ENCODE measurements around the gene MPRIP. TPM values are rescaled to one million over a fixed set of nuclear protein-coding genes. Genes with fewer than 3 reads are reported as not detected.

Gene MPRIP
- polyA plus RNA-seq, 1 donor (not counting 4 experiments of a cell fraction or from before 2014, with no cell fraction given), result 113 TPM

- H3K27ac ChIP-seq (ENCODE audit: control insufficient read depth, insufficient read depth, low read length), result no peak overlapping the region
- TF ChIP-seq EZH2 (IDR thresholded peaks at IDR 0.05; ENCODE audit: low read length) (no peak), CTCF (optimal IDR thresholded peaks at IDR 0.05 in 1 of 3, IDR thresholded peaks at IDR 0.05 in 1 of 3, conservative IDR thresholded peaks at IDR 0.05 in 1 of 3; ENCODE audit: extremely low read depth in 1 of 3, insufficient read depth in 2 of 3, low read length in 3 of 3) (no peak)
Observed at GRCh38 chr17:17120701-17121100, 78.4 kb downstream of the MPRIP start.

GRCh38 chr17:17121162-17121561 is 78.9 kb downstream of the MPRIP start:
- Histone ChIP-seq H4K20me1 (ENCODE audit: control insufficient read depth, extremely low read depth, insufficient read depth, low read length) (peaks cover 42% of the 10 kb centered on the region), H3K79me2 (ENCODE audit: control insufficient read depth, insufficient read depth, low read length) (peaks cover 92% of the 10 kb centered on the region), H3K36me3 (ENCODE audit: control insufficient read depth in 2 of 2, extremely low read depth in 1 of 2, insufficient read depth in 2 of 2, low read length in 2 of 2) (peaks cover 0 to 2% of the 10 kb centered on the region in 2 experiments), H3K9ac (ENCODE audit: control insufficient read depth, extremely low read depth, insufficient read depth, low read length) (no peak overlapping the region), H3K27ac (ENCODE audit: control insufficient read depth, insufficient read depth, low read length) (no peak overlapping the region), H2AFZ (ENCODE audit: control insufficient read depth, low read length) (no peak overlapping the region), H3K4me1 (ENCODE audit: control insufficient read depth, extremely low read depth, insufficient read depth, low read length) (peaks cover 22% of the 10 kb centered on the region), H3K9me3 (ENCODE audit: control insufficient read depth, low read depth, low read length) (no peaks in the 10 kb centered on the region), H3K27me3 (ENCODE audit: control insufficient read depth, extremely low read depth, insufficient read depth, low read length) (no peaks in the 10 kb centered on the region), H3K4me2 (ENCODE audit: control insufficient read depth, extremely low read depth, insufficient read depth, low read depth, low read length) (no peak overlapping the region), H3K9me1 (ENCODE audit: control insufficient read depth, extremely low read depth, insufficient read depth, low read length) (peaks cover 19% of the 10 kb centered on the region), H3K4me3 (ENCODE audit: control insufficient read depth in 2 of 3, extremely low read depth in 1 of 3, insufficient read depth in 2 of 3, low read depth in 1 of 3, low read length in 3 of 3) (no peak overlapping the region)
- no peak for TF ChIP-seq CTCF (optimal IDR thresholded peaks at IDR 0.05 in 1 of 3, IDR thresholded peaks at IDR 0.05 in 1 of 3, conservative IDR thresholded peaks at IDR 0.05 in 1 of 3; ENCODE audit: extremely low read depth in 1 of 3, insufficient read depth in 2 of 3, low read length in 3 of 3)
- no peak for TF ChIP-seq EZH2 (IDR thresholded peaks at IDR 0.05; ENCODE audit: low read length)
- DNase-seq (ENCODE audit: low read depth, low spot score), result no peak
- dilution Hi-C loops (cut with MboI; ENCODE audit: extremely low pct_ligation_motif_present, low sequenced_read_pairs), result no loop called here
- FAIRE-seq, result no peak

More at GRCh38 chr17:17120701-17121100, 78.4 kb downstream of the MPRIP start:
- FAIRE-seq (no peak), DNase-seq (ENCODE audit: low read depth, low spot score) (no peak)
- H3K9ac ChIP-seq (ENCODE audit: control insufficient read depth, extremely low read depth, insufficient read depth, low read length), result no peak overlapping the region
- H3K9me1 ChIP-seq (ENCODE audit: control insufficient read depth, extremely low read depth, insufficient read depth, low read length), result peaks cover 19% of the 10 kb centered on the region
- H4K20me1 ChIP-seq (ENCODE audit: control insufficient read depth, extremely low read depth, insufficient read depth, low read length), result peaks cover 42% of the 10 kb centered on the region
- H3K4me2 ChIP-seq (ENCODE audit: control insufficient read depth, extremely low read depth, insufficient read depth, low read depth, low read length), result no peak overlapping the region
- H3K4me3 ChIP-seq (ENCODE audit: control insufficient read depth in 2 of 3, extremely low read depth in 1 of 3, insufficient read depth in 2 of 3, low read depth in 1 of 3, low read length in 3 of 3), result no peak overlapping the region
- H3K27me3 ChIP-seq (ENCODE audit: control insufficient read depth, extremely low read depth, insufficient read depth, low read length), result no peaks in the 10 kb centered on the region
- peaks cover 22% of the 10 kb centered on the region for H3K4me1 ChIP-seq (ENCODE audit: control insufficient read depth, extremely low read depth, insufficient read depth, low read length)
- H2AFZ ChIP-seq (ENCODE audit: control insufficient read depth, low read length), result no peak overlapping the region
- H3K79me2 ChIP-seq (ENCODE audit: control insufficient read depth, insufficient read depth, low read length), result peaks cover 92% of the 10 kb centered on the region
- no peaks in the 10 kb centered on the region for H3K9me3 ChIP-seq (ENCODE audit: control insufficient read depth, low read depth, low read length)
- peaks cover 0 to 2% of the 10 kb centered on the region in 2 experiments for H3K36me3 ChIP-seq (ENCODE audit: control insufficient read depth in 2 of 2, extremely low read depth in 1 of 2, insufficient read depth in 2 of 2, low read length in 2 of 2)
- dilution Hi-C loops (cut with MboI; ENCODE audit: extremely low pct_ligation_motif_present, low sequenced_read_pairs), result no loop called here
